HepG2 (cell line): Measurements from ENCODE around the gene DLEC1. TPM values are rescaled to one million over a fixed set of nuclear protein-coding genes. Genes with fewer than 3 reads are reported as not detected.

Experiments
- EZH2 ChIP-seq: conservative IDR thresholded peaks from 2 replicates; pipeline ENCODE4 v1.6.1; 2012; ENCODE audit warnings: mild to moderate bottlenecking, low read depth, low read length, moderate library complexity
- KDM4B ChIP-seq: sonication (generic); formaldehyde crosslinking; IDR thresholded peaks from 2 replicates; pipeline ENCODE4 v1.4.0; 2020; ENCODE audit warnings: missing genetic modification reagents
- LCORL ChIP-seq, 2 experiments: fragments of 450-650 bp in 1 of 2; sonication (generic) in 1 of 2; formaldehyde crosslinking in 1 of 2; IDR thresholded peaks; 2 replicates each; pipeline versions ENCODE4 v1.5.0 to v1.6.1; 2017 to 2020; ENCODE audit warnings: antibody characterized with exemption in 1 of 2, missing genetic modification reagents in 1 of 2
- PLRG1 ChIP-seq: fragments of 450-650 bp; conservative IDR thresholded peaks from 2 replicates; pipeline ENCODE4 v1.6.1; 2016
- POGZ ChIP-seq: sonication (generic); formaldehyde crosslinking; IDR thresholded peaks from 2 replicates; pipeline ENCODE4 v1.4.0; 2020; ENCODE audit warnings: mild to moderate bottlenecking, missing genetic modification reagents
- STAT6 ChIP-seq: sonication (generic); formaldehyde crosslinking; IDR thresholded peaks from 2 replicates; pipeline ENCODE4 v1.4.0; 2020; ENCODE audit warnings: missing genetic modification reagents, mild to moderate bottlenecking, borderline replicate concordance
- ZBTB43 ChIP-seq: sonication (generic); formaldehyde crosslinking; conservative IDR thresholded peaks from 2 replicates; pipeline ENCODE4 v1.4.0; 2020; ENCODE audit warnings: missing genetic modification reagents
- ZFP90 ChIP-seq: sonication (generic); formaldehyde crosslinking; IDR thresholded peaks from 2 replicates; pipeline ENCODE4 v1.8.0; 2022; ENCODE audit warnings: missing genetic modification reagents, mild to moderate bottlenecking, inconsistent platforms, borderline replicate concordance
- ZMYM4 ChIP-seq: sonication (generic); formaldehyde crosslinking; IDR thresholded peaks from 2 replicates; pipeline ENCODE4 v1.8.1; 2023; ENCODE audit warnings: mild to moderate bottlenecking, missing genetic modification reagents
- ZNF20 ChIP-seq: sonication (generic); formaldehyde crosslinking; IDR thresholded peaks from 2 replicates; pipeline ENCODE4 v1.4.0; 2020; ENCODE audit warnings: mild to moderate bottlenecking, moderate library complexity, missing genetic modification reagents
- ZNF335 ChIP-seq: sonication (generic); formaldehyde crosslinking; IDR thresholded peaks from 2 replicates; pipeline ENCODE4 v1.4.0; 2020; ENCODE audit warnings: missing genetic modification reagents
- ZNF468 ChIP-seq: sonication (generic); formaldehyde crosslinking; IDR thresholded peaks from 2 replicates; pipeline ENCODE4 v1.8.0; 2022; ENCODE audit warnings: mild to moderate bottlenecking, moderate library complexity, missing genetic modification reagents
- ZNF547 ChIP-seq: sonication (generic); formaldehyde crosslinking; IDR thresholded peaks from 2 replicates; pipeline ENCODE4 v1.5.1; 2020; ENCODE audit warnings: mild to moderate bottlenecking, missing genetic modification reagents
- polyA plus RNA-seq, 8 experiments: library from polyadenylated mRNA; depleted of rRNA in 3 of 8; stranded (reverse) in 7 of 8; unstranded in 1 of 8; fragments of >200 nt; fragmentation: Illumina TruSeq in 4 of 8; extraction: Trizol in 4 of 8; gene quantifications; 2 replicates each; pipeline versions ENCODE4 v1.2.1 to v1.2.3, GENCODE V29; 2011 to 2016; ENCODE audit warnings: low read depth in 4 of 8, missing spikeins in 1 of 8, mixed read lengths in 1 of 8; ENCODE audit not compliant: insufficient read depth in 1 of 8
- total RNA-seq, 5 experiments: library from RNA; depleted of rRNA; stranded (reverse); fragments of >200 nt; fragmentation: Illumina TruSeq; extraction: Trizol; gene quantifications; 2 replicates each; pipeline ENCODE4 v1.2.3, GENCODE V29; 2016; ENCODE audit warnings: low read depth in 1 of 5
- TF ChIP-seq, protein P1 (sequence below): sonication (generic); formaldehyde crosslinking; IDR thresholded peaks from 2 replicates; pipeline ENCODE4 v1.4.0; 2020; ENCODE audit warnings: missing genetic modification reagents
- TF ChIP-seq, protein P2 (sequence below): sonication (generic); formaldehyde crosslinking; conservative IDR thresholded peaks from 2 replicates; pipeline ENCODE4 v1.4.0; 2020; ENCODE audit warnings: missing genetic modification reagents
- TF ChIP-seq, protein P3 (sequence below): sonication (generic); formaldehyde crosslinking; IDR thresholded peaks from 2 replicates; pipeline ENCODE4 v1.5.1; 2020; ENCODE audit warnings: mild to moderate bottlenecking, moderate library complexity, missing genetic modification reagents

DLEC1 gene
- total and polyA plus RNA-seq, 2 of the 13 experiments (the other 11 are each of a cell fraction or from before 2014, with no cell fraction given): 0.09 TPM; not detected in 1

- TF ChIP-seq, protein P1, sequence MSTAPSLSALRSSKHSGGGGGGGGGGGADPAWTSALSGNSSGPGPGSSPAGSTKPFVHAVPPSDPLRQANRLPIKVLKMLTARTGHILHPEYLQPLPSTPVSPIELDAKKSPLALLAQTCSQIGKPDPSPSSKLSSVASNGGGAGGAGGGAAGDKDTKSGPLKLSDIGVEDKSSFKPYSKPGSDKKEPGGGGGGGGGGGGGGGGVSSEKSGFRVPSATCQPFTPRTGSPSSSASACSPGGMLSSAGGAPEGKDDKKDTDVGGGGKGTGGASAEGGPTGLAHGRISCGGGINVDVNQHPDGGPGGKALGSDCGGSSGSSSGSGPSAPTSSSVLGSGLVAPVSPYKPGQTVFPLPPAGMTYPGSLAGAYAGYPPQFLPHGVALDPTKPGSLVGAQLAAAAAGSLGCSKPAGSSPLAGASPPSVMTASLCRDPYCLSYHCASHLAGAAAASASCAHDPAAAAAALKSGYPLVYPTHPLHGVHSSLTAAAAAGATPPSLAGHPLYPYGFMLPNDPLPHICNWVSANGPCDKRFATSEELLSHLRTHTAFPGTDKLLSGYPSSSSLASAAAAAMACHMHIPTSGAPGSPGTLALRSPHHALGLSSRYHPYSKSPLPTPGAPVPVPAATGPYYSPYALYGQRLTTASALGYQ (CRISPR knock-in tag): peak; percentile 68; the same call in 1 of the 2 replicates
- TF ChIP-seq EZH2 (no peak), ZMYM4 (CRISPR knock-in tag) (no peak; the same call in 1 of the 2 replicates), ZNF20 (CRISPR knock-in tag) (no peak), PLRG1 (no peak), LCORL (IDR thresholded peaks at IDR 0.05) (no peak), LCORL (CRISPR knock-in tag; IDR thresholded peaks at IDR 0.05) (peak; percentile 83; the same call in 1 of the 2 replicates), ZFP90 (CRISPR knock-in tag) (no peak), ZNF468 (CRISPR knock-in tag) (no peak), ZNF335 (no peak), POGZ (CRISPR knock-in tag) (0 out of 2 replicates have a peak, but pooled peaks have one; percentile 9), ZBTB43 (CRISPR knock-in tag) (peak; percentile 90; the same call in 1 of the 2 replicates), KDM4B (CRISPR knock-in tag) (no peak), STAT6 (CRISPR knock-in tag) (0 out of 2 replicates have a peak, but pooled peaks have one; percentile 52), ZNF547 (CRISPR knock-in tag) (peak; percentile 10; the same call in 1 of the 2 replicates)
- TF ChIP-seq, protein P2, sequence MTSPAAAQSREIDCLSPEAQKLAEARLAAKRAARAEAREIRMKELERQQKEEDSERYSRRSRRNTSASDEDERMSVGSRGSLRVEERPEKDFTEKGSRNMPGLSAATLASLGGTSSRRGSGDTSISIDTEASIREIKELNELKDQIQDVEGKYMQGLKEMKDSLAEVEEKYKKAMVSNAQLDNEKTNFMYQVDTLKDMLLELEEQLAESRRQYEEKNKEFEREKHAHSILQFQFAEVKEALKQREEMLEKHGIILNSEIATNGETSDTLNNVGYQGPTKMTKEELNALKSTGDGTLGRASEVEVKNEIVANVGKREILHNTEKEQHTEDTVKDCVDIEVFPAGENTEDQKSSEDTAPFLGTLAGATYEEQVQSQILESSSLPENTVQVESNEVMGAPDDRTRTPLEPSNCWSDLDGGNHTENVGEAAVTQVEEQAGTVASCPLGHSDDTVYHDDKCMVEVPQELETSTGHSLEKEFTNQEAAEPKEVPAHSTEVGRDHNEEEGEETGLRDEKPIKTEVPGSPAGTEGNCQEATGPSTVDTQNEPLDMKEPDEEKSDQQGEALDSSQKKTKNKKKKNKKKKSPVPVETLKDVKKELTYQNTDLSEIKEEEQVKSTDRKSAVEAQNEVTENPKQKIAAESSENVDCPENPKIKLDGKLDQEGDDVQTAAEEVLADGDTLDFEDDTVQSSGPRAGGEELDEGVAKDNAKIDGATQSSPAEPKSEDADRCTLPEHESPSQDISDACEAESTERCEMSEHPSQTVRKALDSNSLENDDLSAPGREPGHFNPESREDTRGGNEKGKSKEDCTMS (CRISPR knock-in tag): no peak
- TF ChIP-seq, protein P3, sequence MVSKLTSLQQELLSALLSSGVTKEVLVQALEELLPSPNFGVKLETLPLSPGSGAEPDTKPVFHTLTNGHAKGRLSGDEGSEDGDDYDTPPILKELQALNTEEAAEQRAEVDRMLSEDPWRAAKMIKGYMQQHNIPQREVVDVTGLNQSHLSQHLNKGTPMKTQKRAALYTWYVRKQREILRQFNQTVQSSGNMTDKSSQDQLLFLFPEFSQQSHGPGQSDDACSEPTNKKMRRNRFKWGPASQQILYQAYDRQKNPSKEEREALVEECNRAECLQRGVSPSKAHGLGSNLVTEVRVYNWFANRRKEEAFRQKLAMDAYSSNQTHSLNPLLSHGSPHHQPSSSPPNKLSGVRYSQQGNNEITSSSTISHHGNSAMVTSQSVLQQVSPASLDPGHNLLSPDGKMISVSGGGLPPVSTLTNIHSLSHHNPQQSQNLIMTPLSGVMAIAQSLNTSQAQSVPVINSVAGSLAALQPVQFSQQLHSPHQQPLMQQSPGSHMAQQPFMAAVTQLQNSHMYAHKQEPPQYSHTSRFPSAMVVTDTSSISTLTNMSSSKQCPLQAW (CRISPR knock-in tag): 0 out of 2 replicates have a peak, but pooled peaks have one; percentile 73
Observed at GRCh38 chr3:38005076-38006020, 33.7 kb upstream of the DLEC1 start (continued).
